ENCODE data around the gene SGO2.
"Not testable (repeated sequence)": the region's sequence is repeated elsewhere in the genome, so short reads cannot be mapped to it uniquely, and the experiment has no call there.

The SGO2 gene

DNA sequence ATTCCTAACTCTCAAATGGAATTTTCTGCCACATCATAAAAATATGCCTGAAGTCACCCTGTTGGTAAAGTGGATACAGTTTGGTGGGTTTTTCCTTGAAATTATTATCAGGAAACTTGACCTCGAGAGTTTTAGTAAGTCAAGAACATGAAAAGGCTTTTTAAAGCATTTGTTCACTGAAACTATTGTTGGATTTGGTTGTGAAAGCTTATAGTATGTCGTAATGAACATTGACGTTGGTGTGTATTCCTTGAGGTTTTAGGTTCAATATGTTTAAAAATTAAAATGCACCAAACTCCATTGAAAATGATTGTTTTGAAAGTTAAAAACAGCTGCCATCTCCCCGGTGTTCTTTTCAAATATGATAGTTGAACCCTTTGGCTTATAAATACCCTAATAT lies 90.6 kb downstream of the SGO2 start:
- no peak for DNase-seq (ENCODE audit: low read depth, low spot score)

DNA sequence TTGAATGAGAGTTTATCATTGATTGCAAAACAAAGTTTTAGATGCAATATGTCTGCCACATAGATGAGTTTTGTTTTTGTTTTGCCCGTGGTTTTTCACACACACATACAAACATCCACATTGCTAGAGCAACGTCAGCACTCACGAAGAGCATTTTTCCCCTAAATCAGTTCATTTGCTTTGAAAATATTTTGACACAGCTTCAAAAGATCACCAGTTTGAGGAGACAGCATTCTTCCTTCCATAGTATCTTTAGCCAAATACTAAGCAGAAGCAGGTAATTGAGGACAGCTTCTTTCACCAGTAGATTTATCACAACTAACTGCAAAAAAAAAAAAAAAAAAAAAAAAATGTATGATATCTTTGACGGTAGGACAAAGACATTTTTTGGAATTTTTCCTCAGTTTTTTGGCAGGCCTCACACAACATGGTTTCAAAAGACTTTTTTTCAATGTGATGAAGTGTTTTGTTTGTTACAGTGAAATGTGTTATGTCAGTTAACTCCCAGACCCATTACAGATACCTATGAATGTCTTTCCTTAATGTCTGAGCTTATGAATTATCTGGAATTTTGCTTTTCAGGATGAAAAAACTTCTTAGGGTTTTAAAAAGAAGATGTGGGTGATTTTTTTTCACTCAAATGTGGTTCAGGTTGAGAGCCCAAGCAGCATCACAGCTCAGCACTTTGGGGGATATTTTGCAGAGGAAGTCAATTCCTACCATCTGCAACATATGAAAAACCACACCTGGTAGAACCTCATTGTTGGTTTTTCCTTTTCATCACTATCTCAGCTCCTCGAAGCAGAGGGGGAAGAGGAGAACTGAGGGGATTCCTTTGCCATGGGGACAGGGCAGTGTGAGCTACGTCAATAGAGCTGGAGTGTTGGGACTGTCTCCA lies 91.4 kb downstream of the SGO2 start:
- H3K27ac ChIP-seq: no peak overlapping the region
- no peak for DNase-seq (ENCODE audit: low read depth, low spot score)

More for the DNA sequence above, 90.6 kb downstream of the SGO2 start:
- H3K27ac ChIP-seq: no peak overlapping the region

DNA sequence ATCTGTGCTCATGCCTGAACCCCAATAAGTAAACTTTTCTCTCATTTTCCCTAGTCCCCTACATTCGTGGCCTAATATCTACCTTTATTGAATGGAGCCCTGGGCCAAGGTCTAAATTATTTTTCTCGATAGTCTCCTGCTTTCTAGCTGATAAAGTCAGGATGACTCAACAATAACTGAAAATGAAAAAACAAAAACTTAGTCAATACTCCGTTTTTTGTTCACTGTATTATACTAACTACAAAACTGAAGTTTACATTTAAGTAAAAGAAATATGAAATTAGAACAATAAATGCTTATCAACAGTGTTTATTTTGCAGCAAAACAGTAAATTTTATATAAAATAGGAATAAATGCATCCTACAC lies 92.0 kb downstream of the SGO2 start:
- H3K27ac ChIP-seq: no peak overlapping the region
- no peak for DNase-seq (ENCODE audit: low read depth, low spot score)

DNA sequence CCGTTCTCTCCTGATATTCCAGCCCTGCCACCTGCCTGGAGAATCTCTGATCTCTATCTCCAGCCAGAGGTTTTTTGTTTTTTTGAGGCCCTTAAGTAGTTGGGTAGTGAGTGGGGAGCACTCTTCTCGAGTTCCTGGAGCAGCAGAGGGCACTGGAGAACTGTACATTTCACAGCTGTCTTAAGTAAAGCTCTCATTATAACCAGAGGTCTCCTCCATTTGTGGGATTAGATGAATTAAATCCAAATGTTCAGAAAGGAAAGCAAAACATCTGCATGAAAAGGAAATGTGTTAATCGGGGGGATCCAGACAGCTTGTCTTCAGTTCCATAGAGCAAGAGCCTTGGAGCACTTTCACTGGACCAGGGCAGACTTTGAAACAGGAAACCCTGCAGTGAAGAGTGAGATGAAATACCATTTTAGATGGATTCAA lies 92.6 kb downstream of the SGO2 start:
- DNase-seq (ENCODE audit: low read depth, low spot score): no peak

DNA sequence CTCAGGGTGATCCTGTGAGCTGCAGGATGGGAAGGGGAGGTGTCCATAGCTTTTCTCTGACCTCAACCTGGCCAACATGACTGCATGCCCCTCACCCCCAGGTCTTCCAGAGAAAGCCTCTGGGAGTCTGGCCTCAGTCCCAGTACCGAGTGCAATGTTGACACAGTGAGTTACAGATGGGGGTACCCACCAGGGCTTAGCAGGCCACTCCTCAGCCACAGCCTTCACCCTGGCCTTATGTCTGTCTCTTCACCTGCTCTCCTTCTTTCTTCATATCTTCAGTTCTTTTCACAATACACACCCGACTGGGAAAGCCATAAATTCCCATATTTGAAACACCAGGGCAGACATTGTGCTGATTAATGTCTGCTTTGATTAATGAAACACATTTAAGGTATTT lies 93.3 kb downstream of the SGO2 start:
- H3K27ac ChIP-seq: peak overlapping the region; percentile 44
- no peak for DNase-seq (ENCODE audit: low read depth, low spot score)

More for the DNA sequence above, 92.6 kb downstream of the SGO2 start:
- H3K27ac ChIP-seq: peak overlapping the region; percentile 44

DNA sequence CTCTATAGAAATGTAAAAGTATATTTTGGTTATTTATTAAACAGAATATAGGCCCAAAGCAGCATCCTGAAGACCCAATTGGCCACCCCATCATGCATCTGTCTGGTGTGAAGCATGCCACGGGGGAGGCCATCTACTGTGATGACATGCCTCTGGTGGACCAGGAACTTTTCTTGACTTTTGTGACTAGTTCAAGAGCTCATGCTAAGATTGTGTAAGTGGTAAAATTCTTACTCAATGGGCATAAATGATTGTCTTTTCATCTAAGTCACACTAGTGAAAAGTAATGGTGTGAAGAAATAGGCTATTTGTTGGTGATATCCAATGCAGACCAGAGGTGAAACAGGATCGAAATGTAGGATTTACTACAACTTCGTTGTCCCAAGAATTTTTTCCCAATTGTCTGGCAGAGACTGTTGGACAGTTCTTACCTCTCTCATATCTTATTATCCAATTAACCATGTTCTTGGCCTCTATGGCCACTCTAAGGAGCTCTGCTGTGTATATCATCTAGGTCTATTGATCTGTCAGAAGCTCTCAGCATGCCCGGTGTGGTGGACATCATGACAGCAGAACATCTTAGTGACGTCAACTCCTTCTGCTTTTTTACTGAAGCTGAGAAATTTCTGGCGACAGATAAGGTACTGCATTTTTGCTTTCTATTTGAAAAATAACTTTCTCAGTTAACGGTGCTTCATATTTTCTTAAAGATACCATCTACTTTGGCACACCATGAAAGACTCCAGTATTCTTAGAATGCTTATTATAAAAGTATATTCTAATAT lies 94.8 kb downstream of the SGO2 start:
- no peak for DNase-seq (ENCODE audit: low read depth, low spot score)

DNA sequence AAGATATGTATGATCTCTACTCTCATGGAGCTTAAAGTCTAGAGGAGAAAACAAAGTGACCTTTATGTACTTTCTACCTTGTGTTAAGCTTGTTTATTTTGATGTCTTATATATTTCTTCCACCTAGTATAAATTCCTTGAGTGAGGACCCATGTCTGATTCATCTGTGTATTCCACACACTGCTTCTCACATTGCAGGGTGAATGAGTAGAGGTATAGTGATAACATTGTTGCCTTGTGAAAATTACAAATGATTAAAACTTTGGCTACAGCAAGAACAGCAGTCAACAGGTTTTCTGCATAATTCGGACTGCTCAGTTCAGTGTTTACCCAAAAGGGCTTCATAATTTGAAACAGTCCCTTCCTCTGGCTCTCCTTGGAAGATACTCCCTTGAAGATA lies 96.1 kb downstream of the SGO2 start:
- DNase-seq (ENCODE audit: low read depth, low spot score): no peak
- no peak overlapping the region for H3K27ac ChIP-seq

More for the DNA sequence above, 94.8 kb downstream of the SGO2 start:
- H3K27ac ChIP-seq: no peak overlapping the region

DNA sequence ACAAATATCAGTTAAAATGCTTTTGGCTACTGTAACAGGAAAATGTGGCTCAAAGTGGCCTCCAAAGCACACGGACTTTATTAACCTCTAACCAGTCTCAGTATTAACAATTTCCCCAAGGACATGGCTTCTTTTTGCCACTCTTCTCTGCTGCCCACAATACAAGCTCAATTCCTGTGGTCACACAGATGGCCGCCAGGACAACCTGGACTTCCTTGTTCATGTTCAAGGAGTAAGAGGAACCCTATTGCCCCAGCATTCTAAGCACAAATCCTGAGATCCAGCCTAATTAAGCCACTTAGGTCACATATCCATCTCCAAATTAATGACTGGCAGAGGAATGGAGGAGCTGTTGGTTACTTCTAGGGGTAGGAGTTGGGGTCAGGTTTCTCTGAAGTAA lies 98.0 kb downstream of the SGO2 start:
- DNase-seq (ENCODE audit: low read depth, low spot score): no peak
- H3K27ac ChIP-seq: peak overlapping the region; percentile 91

DNA sequence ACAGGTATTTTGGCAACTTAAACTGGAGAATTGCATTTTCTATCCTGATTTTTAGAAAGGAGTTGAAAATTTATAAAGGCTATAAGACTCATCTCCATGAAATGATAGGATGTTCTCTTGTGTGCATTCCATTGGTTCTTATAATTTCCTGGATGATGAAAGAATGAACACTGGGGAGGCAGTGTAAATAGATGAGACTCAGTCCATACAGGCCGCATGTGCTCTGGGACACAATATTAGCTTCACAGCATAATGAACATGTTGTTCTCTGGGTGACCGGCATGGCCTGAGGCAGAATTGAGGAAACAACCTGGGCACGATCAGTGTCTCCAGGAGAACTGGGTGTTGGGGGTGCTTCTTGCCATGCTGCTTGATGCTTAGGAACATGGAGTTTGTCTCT lies 98.7 kb downstream of the SGO2 start:
- H3K27ac ChIP-seq: peak overlapping the region; percentile 91
- no peak for DNase-seq (ENCODE audit: low read depth, low spot score)

DNA sequence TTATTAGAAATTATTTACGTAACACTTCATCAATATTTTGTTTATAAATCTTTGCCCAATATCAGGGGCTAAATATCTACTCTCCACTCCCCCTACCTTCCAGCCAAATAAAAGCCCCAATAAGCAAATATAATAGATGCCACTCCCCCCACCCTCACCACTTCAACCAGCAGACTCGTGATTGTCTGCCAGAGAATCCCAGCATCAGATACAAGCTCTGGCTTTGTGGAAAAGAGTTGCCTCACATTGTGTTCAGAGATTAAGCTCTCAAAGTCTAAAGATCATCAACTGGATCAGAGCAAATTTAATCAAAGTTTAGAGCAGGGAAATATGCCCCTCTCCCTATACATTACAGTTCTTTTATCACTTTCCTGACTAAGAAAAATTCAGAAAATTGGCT lies 99.3 kb downstream of the SGO2 start:
- no peak for DNase-seq (ENCODE audit: low read depth, low spot score)
- H3K27ac ChIP-seq: peak overlapping the region; percentile 91

DNA sequence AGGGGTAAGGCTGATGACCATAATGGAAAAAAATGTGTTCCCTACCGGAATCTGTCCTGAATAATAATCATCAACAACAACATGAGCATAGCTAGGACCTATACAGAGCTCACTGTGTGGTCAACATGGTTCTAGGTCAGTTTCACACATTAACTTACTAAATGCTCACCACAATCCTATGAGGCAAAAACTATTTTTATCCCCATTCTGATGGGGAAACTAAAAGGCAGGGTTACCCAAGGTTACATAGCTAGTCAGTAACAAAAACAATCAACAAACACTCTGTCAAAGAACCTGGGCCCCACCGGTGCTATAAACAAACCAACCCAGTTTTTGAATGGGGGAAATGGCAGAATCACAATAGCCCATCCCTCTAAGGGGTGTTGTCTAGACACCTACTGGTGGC lies 100.0 kb downstream of the SGO2 start:
- H3K27ac ChIP-seq: peak overlapping the region; percentile 91
- no peak for DNase-seq (ENCODE audit: low read depth, low spot score)

DNA sequence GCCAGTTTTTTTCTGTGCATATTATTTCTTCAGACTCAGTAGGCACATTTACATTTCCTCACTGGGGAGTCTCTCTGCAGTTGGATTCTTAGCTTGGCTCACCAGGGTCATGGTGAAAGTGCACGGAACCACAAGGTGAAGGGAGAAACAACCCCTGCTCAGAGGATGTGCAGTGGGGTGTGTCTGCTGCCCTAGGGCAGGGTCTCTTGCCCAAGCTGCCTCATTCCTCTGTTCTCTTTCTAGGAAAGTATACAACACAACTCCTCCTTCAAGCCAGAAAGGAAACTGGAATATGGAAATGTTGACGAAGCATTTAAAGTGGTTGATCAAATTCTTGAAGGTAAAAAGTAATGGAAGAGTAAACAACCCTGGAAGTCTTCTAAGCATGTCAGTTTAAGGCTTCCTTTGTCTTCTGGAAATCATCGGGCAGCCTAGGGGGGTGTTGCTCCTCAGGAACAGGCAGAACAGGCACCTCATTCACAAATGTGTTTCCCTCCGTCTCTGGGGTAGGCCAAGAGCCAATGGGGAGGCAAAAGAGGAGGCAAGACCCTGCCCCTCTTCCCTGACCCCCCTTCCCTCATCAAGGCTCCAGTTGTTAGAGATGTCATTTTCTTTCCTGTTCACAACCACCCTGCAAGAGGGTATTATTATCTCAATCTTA lies 101.2 kb downstream of the SGO2 start:
- DNase-seq (ENCODE audit: low read depth, low spot score): no peak
- no peak overlapping the region for H3K27ac ChIP-seq

DNA sequence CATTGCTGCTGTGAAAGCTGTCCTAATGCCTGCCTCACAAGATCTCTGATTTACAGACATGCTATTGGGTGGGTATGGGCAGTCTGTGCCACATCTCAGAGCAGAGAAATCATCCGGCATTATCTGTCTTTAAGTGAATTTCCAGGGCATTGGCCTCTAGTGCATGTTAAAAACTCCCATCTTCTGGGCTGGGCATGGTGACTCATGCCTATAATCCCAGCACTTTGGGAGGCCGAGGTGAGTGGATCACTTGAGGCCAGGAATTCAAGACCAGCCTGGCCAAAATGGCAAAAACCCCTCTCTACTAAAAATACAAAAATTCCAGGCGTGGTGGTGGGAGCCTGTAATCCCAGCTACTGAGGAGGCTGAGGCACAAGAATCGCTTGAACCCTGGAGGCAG lies 102.5 kb downstream of the SGO2 start:
- DNase-seq (ENCODE audit: low read depth, low spot score); H3K27ac ChIP-seq: not testable (repeated sequence)

DNA sequence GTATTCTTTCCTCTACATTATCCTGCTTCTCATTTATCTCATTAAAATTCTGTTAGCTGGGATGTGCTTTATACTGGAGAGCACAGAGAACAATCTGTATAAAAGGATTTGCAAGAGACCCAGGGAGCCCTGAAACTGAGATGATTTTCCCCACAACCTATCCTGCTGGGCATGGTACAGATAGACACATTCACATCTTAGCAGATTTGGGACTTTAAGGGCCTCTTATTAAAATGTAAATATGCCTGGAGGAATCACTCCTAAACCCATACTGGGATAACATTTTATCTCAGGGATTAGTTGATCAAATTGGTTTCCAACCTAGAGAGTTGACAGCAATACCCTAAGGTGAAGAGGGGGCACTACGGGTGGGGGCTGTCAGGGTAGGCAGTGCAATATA lies 105.3 kb downstream of the SGO2 start:
- no peak for DNase-seq (ENCODE audit: low read depth, low spot score)

More for the DNA sequence above, 105.3 kb downstream of the SGO2 start:
- no peak overlapping the region for H3K27ac ChIP-seq
